H9 (cell line): ENCODE measurements around the gene CYB5RL. TPM values are rescaled to one million over a fixed set of nuclear protein-coding genes. Genes with fewer than 3 reads are reported as not detected.

Experiments used
- DNase-seq: peaks from one replicate; pipeline ENCODE4 v3.0.0-alpha.2; 2017
- H2AFZ ChIP-seq: one replicate; pipeline ENCODE4 v1.6.1; 2013; ENCODE audit warnings: mild to moderate bottlenecking, low read length, control low read depth, moderate library complexity
- H2AK5ac ChIP-seq: 2 replicates; pipeline ENCODE4 v1.6.1; 2013; ENCODE audit warnings: low read length, control low read depth, mixed read lengths; ENCODE audit not compliant: insufficient read length
- H2BK120ac ChIP-seq: one replicate; pipeline ENCODE4 v1.6.1; 2013; ENCODE audit warnings: low read depth, mild to moderate bottlenecking, low read length, control low read depth, inconsistent platforms; ENCODE audit not compliant: poor library complexity, severe bottlenecking
- H2BK12ac ChIP-seq: 2 replicates; pipeline ENCODE4 v1.6.1; 2013; ENCODE audit warnings: low read length, control low read depth, mixed read lengths, low read depth; ENCODE audit not compliant: insufficient read length
- H2BK15ac ChIP-seq: 2 replicates; pipeline ENCODE4 v1.6.1; 2013; ENCODE audit warnings: low read depth, low read length, control low read depth
- H2BK20ac ChIP-seq: one replicate; pipeline ENCODE4 v1.6.1; 2013; ENCODE audit warnings: low read depth, mild to moderate bottlenecking, low read length, control low read depth, inconsistent platforms; ENCODE audit not compliant: poor library complexity, severe bottlenecking
- H2BK5ac ChIP-seq: 2 replicates; pipeline ENCODE4 v1.6.1; 2013; ENCODE audit warnings: low read length, control low read depth, mixed read lengths; ENCODE audit not compliant: insufficient read length
- H3K14ac ChIP-seq: 2 replicates; pipeline ENCODE4 v1.6.1; 2013; ENCODE audit warnings: low read length, control low read depth; ENCODE audit not compliant: insufficient read depth
- H3K18ac ChIP-seq: 2 replicates; pipeline ENCODE4 v1.6.1; 2013; ENCODE audit warnings: low read depth, mild to moderate bottlenecking, mixed read lengths, low read length, control low read depth; ENCODE audit not compliant: insufficient read length
- H3K23ac ChIP-seq: 2 replicates; pipeline ENCODE4 v1.6.1; 2013; ENCODE audit warnings: low read length, control low read depth, mixed read lengths, low read depth; ENCODE audit not compliant: insufficient read length
- H3K23me2 ChIP-seq: 2 replicates; pipeline ENCODE4 v1.6.1; 2013; ENCODE audit warnings: low read depth, mild to moderate bottlenecking, mixed read lengths, low read length, control low read depth; ENCODE audit not compliant: insufficient read length, poor library complexity, severe bottlenecking
- H3K27ac ChIP-seq: 2 replicates; pipeline ENCODE4 v1.5.1; 2013; ENCODE audit warnings: low read length, control low read depth, mixed read lengths, low read depth; ENCODE audit not compliant: insufficient read length
- H3K27me3 ChIP-seq: 2 replicates; pipeline ENCODE4 v1.6.1; 2013; ENCODE audit warnings: low read length, control low read depth, inconsistent platforms; ENCODE audit not compliant: insufficient read depth
- H3K4ac ChIP-seq: 2 replicates; pipeline ENCODE4 v1.6.1; 2013; ENCODE audit warnings: low read depth, mild to moderate bottlenecking, control low read depth, inconsistent platforms, low read length, moderate library complexity
- H3K4me1 ChIP-seq: 2 replicates; pipeline ENCODE4 v1.6.1; 2013; ENCODE audit warnings: low read length, control low read depth, inconsistent platforms; ENCODE audit not compliant: insufficient read depth
- H3K4me2 ChIP-seq: 2 replicates; pipeline ENCODE4 v1.6.1; 2013; ENCODE audit warnings: low read length, control low read depth, mixed read lengths; ENCODE audit not compliant: insufficient read length, insufficient read depth
- H3K56ac ChIP-seq: 2 replicates; pipeline ENCODE4 v1.6.1; 2013; ENCODE audit warnings: low read depth, mild to moderate bottlenecking, mixed read lengths, low read length, control low read depth; ENCODE audit not compliant: insufficient read length
- H3K79me1 ChIP-seq: 2 replicates; pipeline ENCODE4 v1.6.1; 2013; ENCODE audit warnings: low read depth, mild to moderate bottlenecking, moderate library complexity, low read length, control low read depth, inconsistent platforms; ENCODE audit not compliant: insufficient read depth, poor library complexity, severe bottlenecking
- H3K79me2 ChIP-seq: 2 replicates; pipeline ENCODE4 v1.6.1; 2013; ENCODE audit warnings: low read length, control low read depth, inconsistent platforms; ENCODE audit not compliant: insufficient read depth
- H3K9ac ChIP-seq: 2 replicates; pipeline ENCODE4 v1.6.1; 2013; ENCODE audit warnings: low read length, control low read depth, mixed read lengths; ENCODE audit not compliant: insufficient read length; ENCODE audit errors: extremely low read depth
- H3K9me3 ChIP-seq: one replicate; pipeline ENCODE4 v1.6.1; 2013; ENCODE audit warnings: low read depth, low read length, inconsistent platforms; ENCODE audit not compliant: control insufficient read depth
- H3T11ph ChIP-seq: one replicate; pipeline ENCODE4 v1.6.1; 2013; ENCODE audit warnings: mild to moderate bottlenecking, low read length, control low read depth, inconsistent platforms
- H4K20me1 ChIP-seq: one replicate; pipeline ENCODE4 v1.6.1; 2013; ENCODE audit not compliant: control insufficient read depth, insufficient read length, insufficient read depth
- H4K5ac ChIP-seq: 2 replicates; pipeline ENCODE4 v1.6.1; 2013; ENCODE audit warnings: low read depth, mild to moderate bottlenecking, mixed read lengths, low read length, control low read depth; ENCODE audit not compliant: insufficient read length
- H4K8ac ChIP-seq: replicated peaks from 2 replicates; pipeline ENCODE4 v1.6.1; 2013; ENCODE audit warnings: low read length, control low read depth, mixed read lengths, low read depth; ENCODE audit not compliant: insufficient read length
- H4K91ac ChIP-seq: 2 replicates; pipeline ENCODE4 v1.6.1; 2013; ENCODE audit warnings: low read depth, mild to moderate bottlenecking, moderate library complexity, mixed read lengths, low read length, control low read depth; ENCODE audit not compliant: insufficient read length
- H3K27ac Mint-ChIP-seq, 3 experiments: 2 replicates in 2 of 3; 3 replicates in 1 of 3; pipeline ENCODE4 v1.8.0; 2020 to 2021; ENCODE audit warnings: mixed read lengths in 3 of 3, mild to moderate bottlenecking in 1 of 3, moderate library complexity in 1 of 3
- H3K27me3 Mint-ChIP-seq: 2 replicates; pipeline ENCODE4 v1.8.0; 2021; ENCODE audit warnings: low read depth, mild to moderate bottlenecking, moderate library complexity, mixed read lengths
- H3K36me3 Mint-ChIP-seq, 3 experiments: 2 replicates in 2 of 3; 3 replicates in 1 of 3; pipeline ENCODE4 v1.8.0; 2020 to 2021; ENCODE audit warnings: low read depth in 3 of 3, mixed read lengths in 3 of 3; ENCODE audit not compliant: insufficient read depth in 1 of 3
- H3K4me1 Mint-ChIP-seq, 2 experiments: 2 replicates each; pipeline ENCODE4 v1.8.0; 2020; ENCODE audit warnings: mixed read lengths in 2 of 2
- H3K4me3 Mint-ChIP-seq, 2 experiments: 2 replicates in 1 of 2; 3 replicates in 1 of 2; pipeline ENCODE4 v1.8.0; 2020 to 2021; ENCODE audit warnings: mild to moderate bottlenecking in 2 of 2, mixed read lengths in 2 of 2, moderate library complexity in 1 of 2
- H3K9me3 Mint-ChIP-seq, 2 experiments: 2 replicates in 1 of 2; 3 replicates in 1 of 2; pipeline ENCODE4 v1.8.0; 2020; ENCODE audit warnings: mild to moderate bottlenecking in 2 of 2, mixed read lengths in 2 of 2, moderate library complexity in 1 of 2
- WGBS: extraction: QIAGEN DNeasy Blood & Tissue Kit; methylation state at CpG from one replicate; pipeline ENCODE4 v1.1.7; 2013; ENCODE audit warnings: missing lambda C conversion rate, low lambda C conversion rate, mixed read lengths; ENCODE audit not compliant: insufficient read length; ENCODE audit errors: extremely low coverage; 5-methylcytosine and 5-hydroxymethylcytosine counted together
- total RNA-seq: library from RNA; stranded (reverse); gene quantifications from 2 replicates; pipeline ENCODE4 v1.2.1, GENCODE V29; 2021
- TF ChIP-seq, protein P1 (sequence below): fragments of 200-600 bp; sonication (generic); conservative IDR thresholded peaks from 3 replicates; pipeline ENCODE4 v1.8.0; 2021; ENCODE audit warnings: antibody characterized with exemption, mild to moderate bottlenecking

Gene CYB5RL
- total RNA-seq, 1 experiment from 2014 or later, result 12.6 TPM

DNA sequence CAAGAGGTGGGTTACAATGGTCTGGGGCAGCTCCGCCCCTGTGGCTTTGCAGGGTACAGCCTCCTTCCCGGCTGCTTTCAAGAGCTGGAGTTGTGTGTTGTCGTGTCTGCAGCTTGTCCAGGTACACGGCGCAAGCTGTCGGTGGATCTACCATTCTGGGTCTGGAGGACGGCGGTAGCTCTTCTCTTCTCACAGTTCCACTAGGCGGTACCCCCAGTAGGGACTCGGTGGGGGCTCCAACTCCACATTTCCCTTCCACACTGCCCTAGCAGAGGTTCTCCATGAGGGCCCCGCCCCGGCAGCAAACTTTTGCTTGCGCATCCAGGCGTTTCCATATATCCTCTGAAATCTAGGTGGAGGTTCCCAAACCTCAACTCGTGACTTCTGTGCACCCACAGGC lies 34.7 kb downstream of the CYB5RL start:
- no peaks in the 10 kb centered on the region for H3K9me3 ChIP-seq
- H2BK120ac ChIP-seq, result no peak overlapping the region
- DNase-seq, result peak; percentile 27
- no peak overlapping the region for H3K4me2 ChIP-seq
- H3K4ac ChIP-seq, result no peak overlapping the region
- no CpG with 5 or more reads among the region's 15 CpGs for WGBS
- TF ChIP-seq, protein P1, sequence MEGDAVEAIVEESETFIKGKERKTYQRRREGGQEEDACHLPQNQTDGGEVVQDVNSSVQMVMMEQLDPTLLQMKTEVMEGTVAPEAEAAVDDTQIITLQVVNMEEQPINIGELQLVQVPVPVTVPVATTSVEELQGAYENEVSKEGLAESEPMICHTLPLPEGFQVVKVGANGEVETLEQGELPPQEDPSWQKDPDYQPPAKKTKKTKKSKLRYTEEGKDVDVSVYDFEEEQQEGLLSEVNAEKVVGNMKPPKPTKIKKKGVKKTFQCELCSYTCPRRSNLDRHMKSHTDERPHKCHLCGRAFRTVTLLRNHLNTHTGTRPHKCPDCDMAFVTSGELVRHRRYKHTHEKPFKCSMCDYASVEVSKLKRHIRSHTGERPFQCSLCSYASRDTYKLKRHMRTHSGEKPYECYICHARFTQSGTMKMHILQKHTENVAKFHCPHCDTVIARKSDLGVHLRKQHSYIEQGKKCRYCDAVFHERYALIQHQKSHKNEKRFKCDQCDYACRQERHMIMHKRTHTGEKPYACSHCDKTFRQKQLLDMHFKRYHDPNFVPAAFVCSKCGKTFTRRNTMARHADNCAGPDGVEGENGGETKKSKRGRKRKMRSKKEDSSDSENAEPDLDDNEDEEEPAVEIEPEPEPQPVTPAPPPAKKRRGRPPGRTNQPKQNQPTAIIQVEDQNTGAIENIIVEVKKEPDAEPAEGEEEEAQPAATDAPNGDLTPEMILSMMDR, result no peak
- no peaks in the 10 kb centered on the region for H3K4me1 ChIP-seq
- no peaks in the 10 kb centered on the region for H4K20me1 ChIP-seq
- H3K23me2 ChIP-seq, result no peaks in the 10 kb centered on the region
- H2AK5ac ChIP-seq, result no peak overlapping the region
- H4K5ac ChIP-seq, result no peak overlapping the region
- no peak overlapping the region for H2BK20ac ChIP-seq
- H2BK12ac ChIP-seq, result no peak overlapping the region
- H3K56ac ChIP-seq, result no peak overlapping the region
- peaks cover 8% of the 10 kb centered on the region for H3K27me3 Mint-ChIP-seq
- no peak overlapping the region for H3K27ac Mint-ChIP-seq
- no peak overlapping the region for H3T11ph ChIP-seq
- H3K36me3 Mint-ChIP-seq, result no peaks in the 10 kb centered on the region
- no peaks in the 10 kb centered on the region for H3K79me1 ChIP-seq
- H2AFZ ChIP-seq, result no peak overlapping the region
- no peaks in the 10 kb centered on the region for H3K9me3 Mint-ChIP-seq
- H3K9ac ChIP-seq, result no peak overlapping the region
- H3K27me3 ChIP-seq, result no peaks in the 10 kb centered on the region
- no peak overlapping the region for H3K18ac ChIP-seq
- H3K4me1 Mint-ChIP-seq, result peaks cover 0 to 8% of the 10 kb centered on the region in 2 experiments; a peak in 2 of 4 replicates
- no peak overlapping the region for H3K23ac ChIP-seq
- no peak overlapping the region for H2BK5ac ChIP-seq
- H3K4me3 Mint-ChIP-seq, result no peak overlapping the region
- no peak overlapping the region for H2BK15ac ChIP-seq
- H4K8ac ChIP-seq, result no peak overlapping the region
- H3K14ac ChIP-seq, result no peak overlapping the region
- H3K27ac ChIP-seq, result no peak overlapping the region
- no peak overlapping the region for H4K91ac ChIP-seq
- no peaks in the 10 kb centered on the region for H3K79me2 ChIP-seq
